ENCODE results near the gene UBE3C. TPM values are rescaled to one million over a fixed set of nuclear protein-coding genes. Genes with fewer than 3 reads are reported as not detected.

The UBE3C gene
- total and polyA plus RNA-seq, 2 of the 13 experiments (the other 11 are each of a cell fraction or from before 2014, with no cell fraction given): 27.0 to 48.2 TPM

DNA sequence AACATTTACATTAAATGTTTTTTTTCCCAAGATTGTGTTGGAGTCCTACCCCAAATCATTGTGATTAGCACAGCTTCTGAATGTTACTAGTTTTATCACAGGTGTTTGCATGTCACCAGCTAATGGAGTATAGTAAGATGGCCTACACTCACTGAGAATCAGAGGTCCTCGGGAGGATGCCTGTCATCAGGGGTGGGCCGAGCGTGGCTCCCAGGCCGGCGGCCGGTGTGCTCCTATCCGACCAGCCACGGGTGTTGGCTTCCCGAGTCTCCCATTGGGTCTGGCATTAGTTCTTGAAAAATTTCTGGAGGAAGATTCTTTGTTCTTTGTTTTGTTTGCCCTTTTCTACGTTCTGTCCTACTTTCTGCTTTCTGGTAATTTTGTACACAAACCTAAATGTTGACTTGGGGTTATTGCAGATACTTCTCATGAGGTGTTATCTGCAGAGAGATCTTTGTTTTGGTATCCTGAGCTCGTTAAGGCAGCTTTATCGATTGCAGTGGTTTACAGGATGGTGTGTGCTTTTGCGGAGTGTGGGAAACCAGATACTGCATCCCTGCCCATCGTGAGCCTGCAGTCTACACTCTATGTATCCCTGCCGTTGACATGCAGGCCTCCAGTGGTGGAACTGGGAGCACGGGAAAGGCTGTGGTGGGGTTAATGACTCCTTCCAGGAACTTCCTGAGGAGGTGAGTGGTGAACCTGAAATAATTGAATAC lies 130.8 kb downstream of the UBE3C start:
- H3K9ac ChIP-seq (ENCODE audit: insufficient read depth, low read depth, low read length): no peak overlapping the region
- DNase-seq (ENCODE audit: low spot score): no peak
- ATAC-seq: no peak
- CTCF ChIA-PET (ENCODE audit: low intra/inter-chr PET ratio, low total read pairs): no interaction called here
- FAIRE-seq: no peak
- in situ Hi-C loops (cut with HindIII; ENCODE audit: extremely low pct_ligation_motif_present, low pct_unique_long_range_greater_than_20kb) (loop anchor here (25.0 kb wide), 1 partner anchor 307 kb away; no protein-coding TSS in a partner anchor), intact Hi-C loops (cut with micrococcal nuclease; ENCODE audit: unreplicated experiment) (no loop called here)
- WGBS (ENCODE audit: low lambda C conversion rate): 96% methylated on average over 16 of the region's 16 CpGs
- no peaks in the 10 kb centered on the region for H4K20me1 ChIP-seq (ENCODE audit: insufficient read depth, low read length)
- H3K79me2 ChIP-seq (ENCODE audit: insufficient read depth, low read length): no peaks in the 10 kb centered on the region
- BruUV-seq (replicated peaks): no TSS peak
- H3K27ac ChIP-seq (ENCODE audit: extremely low read length, insufficient read depth, low read length): no peak overlapping the region
- no peak overlapping the region for H2AFZ ChIP-seq (ENCODE audit: low read length)
- H3K4me2 ChIP-seq (ENCODE audit: low read depth, low read length): no peak overlapping the region
- H3K36me3 ChIP-seq (replicated peaks in 1 of 2; ENCODE audit: control insufficient read depth in 1 of 2, insufficient read depth in 2 of 2, low read length in 2 of 2): peaks cover 7 to 36% of the 10 kb centered on the region in 2 experiments
- H3K9me3 ChIP-seq (ENCODE audit: low read length): no peaks in the 10 kb centered on the region
- H3K4me3 ChIP-seq (replicated peaks in 1 of 3; ENCODE audit: insufficient read depth in 1 of 3, low read depth in 2 of 3, low read length in 3 of 3): no peak overlapping the region
- H3K27me3 ChIP-seq (ENCODE audit: control insufficient read depth in 1 of 2, insufficient read depth in 2 of 2, low read length in 2 of 2): no peaks in the 10 kb centered on the region
- TF ChIP-seq TBX3 (IDR thresholded peaks at IDR 0.05; ENCODE audit: borderline replicate concordance) (no peak), ZNF546 (CRISPR knock-in tag; conservative IDR thresholded peaks at IDR 0.05) (no peak), BRD4 (CRISPR knock-in tag; IDR thresholded peaks at IDR 0.05) (no peak), ZNF605 (CRISPR knock-in tag; IDR thresholded peaks at IDR 0.05) (no peak), TCF12 (IDR thresholded peaks at IDR 0.05) (no peak), TCF12 (CRISPR knock-in tag; IDR thresholded peaks at IDR 0.05) (no peak), RFXANK (CRISPR knock-in tag; IDR thresholded peaks at IDR 0.05) (no peak), HOXA3 (CRISPR knock-in tag; IDR thresholded peaks at IDR 0.05) (no peak), ADNP (CRISPR knock-in tag; IDR thresholded peaks at IDR 0.05) (no peak), ZNF567 (CRISPR knock-in tag; IDR thresholded peaks at IDR 0.05; ENCODE audit: borderline replicate concordance) (no peak), KLF16 (CRISPR knock-in tag; IDR thresholded peaks at IDR 0.05) (no peak)
- TF ChIP-seq, protein P1, sequence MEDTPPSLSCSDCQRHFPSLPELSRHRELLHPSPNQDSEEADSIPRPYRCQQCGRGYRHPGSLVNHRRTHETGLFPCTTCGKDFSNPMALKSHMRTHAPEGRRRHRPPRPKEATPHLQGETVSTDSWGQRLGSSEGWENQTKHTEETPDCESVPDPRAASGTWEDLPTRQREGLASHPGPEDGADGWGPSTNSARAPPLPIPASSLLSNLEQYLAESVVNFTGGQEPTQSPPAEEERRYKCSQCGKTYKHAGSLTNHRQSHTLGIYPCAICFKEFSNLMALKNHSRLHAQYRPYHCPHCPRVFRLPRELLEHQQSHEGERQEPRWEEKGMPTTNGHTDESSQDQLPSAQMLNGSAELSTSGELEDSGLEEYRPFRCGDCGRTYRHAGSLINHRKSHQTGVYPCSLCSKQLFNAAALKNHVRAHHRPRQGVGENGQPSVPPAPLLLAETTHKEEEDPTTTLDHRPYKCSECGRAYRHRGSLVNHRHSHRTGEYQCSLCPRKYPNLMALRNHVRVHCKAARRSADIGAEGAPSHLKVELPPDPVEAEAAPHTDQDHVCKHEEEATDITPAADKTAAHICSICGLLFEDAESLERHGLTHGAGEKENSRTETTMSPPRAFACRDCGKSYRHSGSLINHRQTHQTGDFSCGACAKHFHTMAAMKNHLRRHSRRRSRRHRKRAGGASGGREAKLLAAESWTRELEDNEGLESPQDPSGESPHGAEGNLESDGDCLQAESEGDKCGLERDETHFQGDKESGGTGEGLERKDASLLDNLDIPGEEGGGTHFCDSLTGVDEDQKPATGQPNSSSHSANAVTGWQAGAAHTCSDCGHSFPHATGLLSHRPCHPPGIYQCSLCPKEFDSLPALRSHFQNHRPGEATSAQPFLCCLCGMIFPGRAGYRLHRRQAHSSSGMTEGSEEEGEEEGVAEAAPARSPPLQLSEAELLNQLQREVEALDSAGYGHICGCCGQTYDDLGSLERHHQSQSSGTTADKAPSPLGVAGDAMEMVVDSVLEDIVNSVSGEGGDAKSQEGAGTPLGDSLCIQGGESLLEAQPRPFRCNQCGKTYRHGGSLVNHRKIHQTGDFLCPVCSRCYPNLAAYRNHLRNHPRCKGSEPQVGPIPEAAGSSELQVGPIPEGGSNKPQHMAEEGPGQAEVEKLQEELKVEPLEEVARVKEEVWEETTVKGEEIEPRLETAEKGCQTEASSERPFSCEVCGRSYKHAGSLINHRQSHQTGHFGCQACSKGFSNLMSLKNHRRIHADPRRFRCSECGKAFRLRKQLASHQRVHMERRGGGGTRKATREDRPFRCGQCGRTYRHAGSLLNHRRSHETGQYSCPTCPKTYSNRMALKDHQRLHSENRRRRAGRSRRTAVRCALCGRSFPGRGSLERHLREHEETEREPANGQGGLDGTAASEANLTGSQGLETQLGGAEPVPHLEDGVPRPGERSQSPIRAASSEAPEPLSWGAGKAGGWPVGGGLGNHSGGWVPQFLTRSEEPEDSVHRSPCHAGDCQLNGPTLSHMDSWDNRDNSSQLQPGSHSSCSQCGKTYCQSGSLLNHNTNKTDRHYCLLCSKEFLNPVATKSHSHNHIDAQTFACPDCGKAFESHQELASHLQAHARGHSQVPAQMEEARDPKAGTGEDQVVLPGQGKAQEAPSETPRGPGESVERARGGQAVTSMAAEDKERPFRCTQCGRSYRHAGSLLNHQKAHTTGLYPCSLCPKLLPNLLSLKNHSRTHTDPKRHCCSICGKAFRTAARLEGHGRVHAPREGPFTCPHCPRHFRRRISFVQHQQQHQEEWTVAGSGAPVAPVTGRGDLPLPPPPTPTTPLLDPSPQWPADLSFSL (CRISPR knock-in tag; IDR thresholded peaks at IDR 0.05): no peak
- peaks cover 33% of the 10 kb centered on the region for H3K4me1 ChIP-seq (ENCODE audit: insufficient read depth, low read length)
- POLR2A ChIA-PET: no interaction called here

Measured in HepG2 (cell line).